Endodermal cell (in vitro differentiated cells): ENCODE measurements around the gene CD63. TPM values are rescaled to one million over a fixed set of nuclear protein-coding genes. Genes with fewer than 3 reads are reported as not detected.

ENCODE experiments used
- DNase-seq: peaks from one replicate; pipeline ENCODE4 v3.0.0-alpha.2; 2017
- H3K27ac ChIP-seq: 2 replicates; pipeline ENCODE4 v1.5.1; 2013; ENCODE audit warnings: mild to moderate bottlenecking, low read depth, low read length, moderate library complexity
- H3K27me3 ChIP-seq: 2 replicates; pipeline ENCODE4 v1.6.1; 2013; ENCODE audit warnings: mild to moderate bottlenecking, low read length, moderate library complexity; ENCODE audit not compliant: insufficient read depth, control insufficient read depth, poor library complexity, severe bottlenecking
- H3K36me3 ChIP-seq: 2 replicates; pipeline ENCODE4 v1.7.0; 2013; ENCODE audit warnings: mild to moderate bottlenecking, low read length, moderate library complexity; ENCODE audit not compliant: control insufficient read depth, insufficient read depth
- H3K4me1 ChIP-seq: one replicate; pipeline ENCODE4 v1.7.0; 2013; ENCODE audit warnings: low read length; ENCODE audit not compliant: control insufficient read depth, insufficient read depth
- H3K4me3 ChIP-seq: 2 replicates; pipeline ENCODE4 v1.5.1; 2013; ENCODE audit warnings: mild to moderate bottlenecking, low read length, moderate library complexity
- H3K9ac ChIP-seq: 2 replicates; pipeline ENCODE4 v1.6.1; 2013; ENCODE audit warnings: mild to moderate bottlenecking, low read length, moderate library complexity; ENCODE audit not compliant: poor library complexity, severe bottlenecking; ENCODE audit errors: extremely low read depth
- H3K9me3 ChIP-seq: 2 replicates; pipeline ENCODE4 v1.6.1; 2013; ENCODE audit warnings: mild to moderate bottlenecking, low read length, moderate library complexity; ENCODE audit not compliant: control insufficient read depth
- H3K27ac Mint-ChIP-seq: 2 replicates; pipeline ENCODE4 v1.8.0; 2020; ENCODE audit warnings: mixed read lengths
- H3K27me3 Mint-ChIP-seq: 2 replicates; pipeline ENCODE4 v1.8.0; 2021; ENCODE audit warnings: mild to moderate bottlenecking, mixed read lengths; ENCODE audit not compliant: insufficient read depth
- H3K36me3 Mint-ChIP-seq: 2 replicates; pipeline ENCODE4 v1.8.0; 2020; ENCODE audit warnings: low read depth, mixed read lengths
- H3K4me1 Mint-ChIP-seq: 2 replicates; pipeline ENCODE4 v1.8.0; 2020; ENCODE audit warnings: mixed read lengths
- H3K4me3 Mint-ChIP-seq: 2 replicates; pipeline ENCODE4 v1.8.0; 2020; ENCODE audit warnings: mild to moderate bottlenecking, moderate library complexity, mixed read lengths
- H3K9me3 Mint-ChIP-seq: 2 replicates; pipeline ENCODE4 v1.8.0; 2020; ENCODE audit warnings: mild to moderate bottlenecking, mixed read lengths
- CTCF ChIP-seq: fragments of 200-600 bp; sonication (generic); conservative IDR thresholded peaks from 2 replicates; pipeline ENCODE4 v1.5.0; 2021; ENCODE audit warnings: antibody characterized with exemption, mild to moderate bottlenecking
- WGBS, 2 experiments: methylation state at CpG; one replicate each; pipeline versions ENCODE4 v1.1.5 to v1.1.7; 2013; ENCODE audit warnings: missing lambda C conversion rate in 2 of 2, mixed read lengths in 1 of 2; ENCODE audit not compliant: insufficient coverage in 1 of 2, insufficient read length in 1 of 2; 5-methylcytosine and 5-hydroxymethylcytosine counted together
- total RNA-seq, 2 donors: library from RNA; stranded (reverse); fragmentation: NEBNext Ultra II Directional in 1 of 2; extraction: Animal tissue kit (Norgen Biotek cat#: 25700) in 1 of 2; gene quantifications; 2 replicates in 1 of 2; 3 replicates in 1 of 2; pipeline ENCODE4 v1.2.1, GENCODE V29; 2021

The CD63 gene
- total RNA-seq, 2 donors from 2014 or later = 879 to 1,041 TPM

GRCh38 chr12:55724940-55725309 lies 3.9 kb downstream of the CD63 start:
- DNase-seq = no peak
- H3K27me3 ChIP-seq = no peaks in the 10 kb centered on the region
- no peaks in the 10 kb centered on the region for H3K27me3 Mint-ChIP-seq
- no peak overlapping the region for H3K9ac ChIP-seq
- WGBS, 2 experiments = 87 to 100% methylated on average over 2 to 3 of the region's 3 CpGs
- H3K9me3 Mint-ChIP-seq = no peaks in the 10 kb centered on the region
- H3K9me3 ChIP-seq = no peaks in the 10 kb centered on the region
- H3K4me3 Mint-ChIP-seq = no peak overlapping the region
- no peak overlapping the region for H3K27ac ChIP-seq
- peaks cover 8% of the 10 kb centered on the region for H3K4me1 ChIP-seq
- H3K36me3 Mint-ChIP-seq = peaks cover 39% of the 10 kb centered on the region
- H3K4me3 ChIP-seq = peak overlapping the region; percentile 92
- TF ChIP-seq CTCF = no peak
- H3K27ac Mint-ChIP-seq = peak overlapping the region; percentile 6
- peaks cover 50% of the 10 kb centered on the region for H3K36me3 ChIP-seq
- H3K4me1 Mint-ChIP-seq = peaks cover 21% of the 10 kb centered on the region

- no peaks in the 10 kb centered on the region for H3K9me3 ChIP-seq
- no peak overlapping the region for H3K27ac ChIP-seq
- WGBS, 2 experiments = 77 to 81% methylated on average over 9 to 11 of the region's 11 CpGs
- H3K9me3 Mint-ChIP-seq = no peaks in the 10 kb centered on the region
- no peak overlapping the region for H3K9ac ChIP-seq
- H3K4me3 ChIP-seq = no peak overlapping the region
- H3K27ac Mint-ChIP-seq = peak overlapping the region; percentile 6
- H3K27me3 ChIP-seq = no peaks in the 10 kb centered on the region
- peaks cover 19% of the 10 kb centered on the region for H3K4me1 Mint-ChIP-seq
- DNase-seq = peak; percentile 94
- H3K36me3 ChIP-seq = peaks cover 53% of the 10 kb centered on the region
- peaks cover 8% of the 10 kb centered on the region for H3K4me1 ChIP-seq
- TF ChIP-seq CTCF = peak; percentile 76
- H3K36me3 Mint-ChIP-seq = peaks cover 41% of the 10 kb centered on the region
- no peak overlapping the region for H3K4me3 Mint-ChIP-seq
- H3K27me3 Mint-ChIP-seq = no peaks in the 10 kb centered on the region
These were observed 4.4 kb downstream of the CD63 start for GRCh38 chr12:55724226-55724939.

- H3K4me3 Mint-ChIP-seq = no peak overlapping the region
- peaks cover 41% of the 10 kb centered on the region for H3K36me3 Mint-ChIP-seq
- H3K9me3 ChIP-seq = no peaks in the 10 kb centered on the region
- H3K9me3 Mint-ChIP-seq = no peaks in the 10 kb centered on the region
- H3K27me3 ChIP-seq = no peaks in the 10 kb centered on the region
- TF ChIP-seq CTCF = no peak
- H3K27ac Mint-ChIP-seq = peak overlapping the region; percentile 55
- no peak overlapping the region for H3K4me3 ChIP-seq
- H3K4me1 ChIP-seq = peaks cover 8% of the 10 kb centered on the region
- no peaks in the 10 kb centered on the region for H3K27me3 Mint-ChIP-seq
- no peak for DNase-seq
- no peak overlapping the region for H3K27ac ChIP-seq
- peaks cover 53% of the 10 kb centered on the region for H3K36me3 ChIP-seq
- WGBS, 2 experiments = 90 to 94% methylated on average over 6 to 10 of the region's 10 CpGs
- peaks cover 21% of the 10 kb centered on the region for H3K4me1 Mint-ChIP-seq
- H3K9ac ChIP-seq = no peak overlapping the region
These were observed 5.1 kb downstream of the CD63 start for GRCh38 chr12:55723516-55724225.
